OCI-LY7 (cell line): Measurements from ENCODE around the gene EHBP1.

Experiments
- EZH2phosphoT487 ChIP-seq: fragments of 200-600 bp; sonication (generic); IDR thresholded peaks from 2 replicates; pipeline ENCODE4 v1.6.1; 2018; ENCODE audit warnings: low read depth, borderline replicate concordance, mild to moderate bottlenecking, mixed run types, antibody characterized with exemption, low read length, moderate library complexity, mixed read lengths
- TF ChIP-seq, protein P1 (sequence below): fragments of 200-600 bp; sonication (generic); conservative IDR thresholded peaks from 2 replicates; pipeline ENCODE4 v1.5.1; 2014; ENCODE audit warnings: mild to moderate bottlenecking, antibody characterized with exemption, low read length, moderate library complexity, mixed read lengths

DNA sequence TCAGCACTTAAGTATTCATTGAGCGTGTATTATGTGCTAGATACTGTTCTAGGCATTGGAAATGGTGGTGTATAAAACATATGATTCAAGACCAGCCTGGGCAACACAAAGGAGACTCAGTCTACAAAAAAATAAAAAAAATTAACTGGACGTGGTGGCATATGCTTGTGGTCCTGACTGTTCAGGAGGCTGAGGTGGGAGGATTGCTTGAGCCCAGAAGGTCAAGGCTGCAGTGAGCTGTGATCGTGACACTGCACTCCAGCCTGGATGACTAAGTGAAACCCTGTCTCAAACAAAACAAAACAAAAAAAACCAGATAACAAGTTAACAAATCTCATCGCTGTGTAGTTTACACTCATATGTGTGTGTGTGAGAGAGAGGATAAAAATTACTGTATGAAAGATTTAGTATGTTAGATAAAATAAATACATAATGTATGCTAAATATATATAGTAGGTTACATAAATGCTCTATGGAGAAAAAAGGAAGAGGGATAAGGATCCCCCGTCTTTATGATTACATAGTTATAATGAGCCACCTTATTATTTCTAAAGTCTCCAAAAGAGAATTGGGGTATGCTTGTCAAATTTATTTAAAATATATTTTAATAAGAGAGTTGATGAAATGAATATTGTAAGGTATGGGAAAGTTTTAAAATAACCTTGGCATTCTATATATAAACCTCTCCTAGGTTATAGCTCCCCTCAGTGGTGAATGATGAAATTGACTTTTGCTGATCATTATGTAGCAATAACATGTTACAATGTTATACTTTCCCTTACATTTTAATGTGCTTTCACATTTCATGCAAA, 69.2 kb downstream of the EHBP1 start:
- TF ChIP-seq, protein P1, sequence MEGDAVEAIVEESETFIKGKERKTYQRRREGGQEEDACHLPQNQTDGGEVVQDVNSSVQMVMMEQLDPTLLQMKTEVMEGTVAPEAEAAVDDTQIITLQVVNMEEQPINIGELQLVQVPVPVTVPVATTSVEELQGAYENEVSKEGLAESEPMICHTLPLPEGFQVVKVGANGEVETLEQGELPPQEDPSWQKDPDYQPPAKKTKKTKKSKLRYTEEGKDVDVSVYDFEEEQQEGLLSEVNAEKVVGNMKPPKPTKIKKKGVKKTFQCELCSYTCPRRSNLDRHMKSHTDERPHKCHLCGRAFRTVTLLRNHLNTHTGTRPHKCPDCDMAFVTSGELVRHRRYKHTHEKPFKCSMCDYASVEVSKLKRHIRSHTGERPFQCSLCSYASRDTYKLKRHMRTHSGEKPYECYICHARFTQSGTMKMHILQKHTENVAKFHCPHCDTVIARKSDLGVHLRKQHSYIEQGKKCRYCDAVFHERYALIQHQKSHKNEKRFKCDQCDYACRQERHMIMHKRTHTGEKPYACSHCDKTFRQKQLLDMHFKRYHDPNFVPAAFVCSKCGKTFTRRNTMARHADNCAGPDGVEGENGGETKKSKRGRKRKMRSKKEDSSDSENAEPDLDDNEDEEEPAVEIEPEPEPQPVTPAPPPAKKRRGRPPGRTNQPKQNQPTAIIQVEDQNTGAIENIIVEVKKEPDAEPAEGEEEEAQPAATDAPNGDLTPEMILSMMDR: peak; percentile 91
- TF ChIP-seq EZH2phosphoT487: no peak
